ENCODE data around the gene STX10. TPM values are rescaled to one million over a fixed set of nuclear protein-coding genes. Genes with fewer than 3 reads are reported as not detected.

Gene STX10
- total RNA-seq, 2 experiments from 2014 or later: 68.4 to 69.2 TPM

GRCh38 chr19:13097463-13098258 is 52.5 kb downstream of the STX10 start:
- ChIA-PET POLR2A (no interaction called here), CTCF (interaction anchor here (8.4 kb wide), 1 partner anchor 121 kb away, joined by 131 read pairs; no protein-coding TSS in a partner anchor)
- peaks cover 36% of the 10 kb centered on the region for H3K27me3 Mint-ChIP-seq (ENCODE audit: low read depth)
- no peaks in the 10 kb centered on the region for H3K9me3 Mint-ChIP-seq (ENCODE audit: insufficient read depth)
- no peak for DNase-seq
- no peak for ATAC-seq
- H3K27ac Mint-ChIP-seq: no peak overlapping the region
- H3K36me3 Mint-ChIP-seq (ENCODE audit: low read depth): peaks cover 7% of the 10 kb centered on the region
- no peak overlapping the region for H3K4me3 Mint-ChIP-seq
- peaks cover 52% of the 10 kb centered on the region for H3K4me1 Mint-ChIP-seq (ENCODE audit: low read depth)

- Mint-ChIP-seq H3K9me3 (ENCODE audit: insufficient read depth) (no peaks in the 10 kb centered on the region), H3K4me3 (peak overlapping the region; percentile 39), H3K36me3 (ENCODE audit: low read depth) (peaks cover 7% of the 10 kb centered on the region), H3K4me1 (ENCODE audit: low read depth) (peaks cover 51% of the 10 kb centered on the region), H3K27ac (no peak overlapping the region), H3K27me3 (ENCODE audit: low read depth) (peaks cover 36% of the 10 kb centered on the region)
- POLR2A ChIA-PET: no interaction called here
- CTCF ChIA-PET: interaction anchor here (4.4 to 8.4 kb wide), 2 partner anchors 36 to 120 kb away, joined by 50 to 131 read pairs; no protein-coding TSS in a partner anchor
- DNase-seq: no peak
- ATAC-seq: no peak
Measured at GRCh38 chr19:13097033-13097462, 53.1 kb downstream of the STX10 start.

- H3K27me3 Mint-ChIP-seq (ENCODE audit: low read depth): peaks cover 36% of the 10 kb centered on the region
- H3K9me3 Mint-ChIP-seq (ENCODE audit: insufficient read depth): no peaks in the 10 kb centered on the region
- H3K4me3 Mint-ChIP-seq: no peak overlapping the region
- DNase-seq (no peak), ATAC-seq (no peak)
- H3K36me3 Mint-ChIP-seq (ENCODE audit: low read depth): peaks cover 7% of the 10 kb centered on the region
- ChIA-PET POLR2A (interaction anchor here (0.7 to 1.5 kb wide), 2 partner anchors 8 to 54 kb away, joined by 3 to 4 read pairs; partner anchors contain the start of genes IER2 and STX10), CTCF (interaction anchor here (0.5 to 8.4 kb wide), 6 partner anchors 21 to 181 kb away, joined by 3 to 131 read pairs (median 27); no protein-coding TSS in a partner anchor)
- peaks cover 45% of the 10 kb centered on the region for H3K4me1 Mint-ChIP-seq (ENCODE audit: low read depth)
- no peak overlapping the region for H3K27ac Mint-ChIP-seq
Measured at GRCh38 chr19:13095934-13096927, 53.9 kb downstream of the STX10 start.

- H3K27ac Mint-ChIP-seq: no peak overlapping the region
- DNase-seq (no peak), ATAC-seq (no peak)
- peaks cover 36% of the 10 kb centered on the region for H3K27me3 Mint-ChIP-seq (ENCODE audit: low read depth)
- ChIA-PET CTCF (interaction anchor here (0.9 to 8.4 kb wide), 6 partner anchors 10 to 130 kb away, joined by 3 to 131 read pairs (median 36); no protein-coding TSS in a partner anchor), POLR2A (interaction anchor here (0.6 to 1.5 kb wide), 4 partner anchors 9 to 120 kb away, joined by 3 to 4 read pairs (median 3); partner anchors contain the start of genes IER2 and STX10)
- peaks cover 7% of the 10 kb centered on the region for H3K36me3 Mint-ChIP-seq (ENCODE audit: low read depth)
- H3K4me3 Mint-ChIP-seq: no peak overlapping the region
- H3K4me1 Mint-ChIP-seq (ENCODE audit: low read depth): peaks cover 42% of the 10 kb centered on the region
- H3K9me3 Mint-ChIP-seq (ENCODE audit: insufficient read depth): no peaks in the 10 kb centered on the region
Measured at GRCh38 chr19:13095393-13095784, 54.8 kb downstream of the STX10 start.

- ATAC-seq (no peak), DNase-seq (no peak)
- POLR2A ChIA-PET: interaction anchor here (0.6 to 1.5 kb wide), 5 partner anchors 9 to 129 kb away, joined by 3 to 5 read pairs (median 3); no protein-coding TSS in a partner anchor
- H3K4me1 Mint-ChIP-seq (ENCODE audit: low read depth): peaks cover 37% of the 10 kb centered on the region
- H3K4me3 Mint-ChIP-seq: no peak overlapping the region
- H3K9me3 Mint-ChIP-seq (ENCODE audit: insufficient read depth): no peaks in the 10 kb centered on the region
- peaks cover 2% of the 10 kb centered on the region for H3K36me3 Mint-ChIP-seq (ENCODE audit: low read depth)
- no peak overlapping the region for H3K27ac Mint-ChIP-seq
- H3K27me3 Mint-ChIP-seq (ENCODE audit: low read depth): peaks cover 36% of the 10 kb centered on the region
- CTCF ChIA-PET: interaction anchor here (1.0 to 8.4 kb wide), 15 partner anchors 9 to 157 kb away, joined by 3 to 131 read pairs (median 6); partner anchors contain the start of gene CALR
Measured at GRCh38 chr19:13094771-13095392, 55.3 kb downstream of the STX10 start.

- Mint-ChIP-seq H3K9me3 (ENCODE audit: insufficient read depth) (no peaks in the 10 kb centered on the region), H3K36me3 (ENCODE audit: low read depth) (no peaks in the 10 kb centered on the region), H3K4me1 (ENCODE audit: low read depth) (peaks cover 31% of the 10 kb centered on the region), H3K27me3 (ENCODE audit: low read depth) (peaks cover 35% of the 10 kb centered on the region), H3K27ac (no peak overlapping the region), H3K4me3 (no peak overlapping the region)
- CTCF ChIA-PET: interaction anchor here (0.7 to 8.4 kb wide), 27 partner anchors 8 to 156 kb away, joined by 3 to 131 read pairs (median 6); partner anchors contain the start of genes CALR and DAND5
- POLR2A ChIA-PET: interaction anchor here (1.2 to 1.3 kb wide), 2 partner anchors 116 to 129 kb away, joined by 3 to 5 read pairs; no protein-coding TSS in a partner anchor
- DNase-seq (no peak), ATAC-seq (no peak)
Measured at GRCh38 chr19:13094106-13094504, 56.1 kb downstream of the STX10 start.

Other genes with a start within 250 kb of the STX10 start
- gene SYCE2, start 231.1 kb downstream of the STX10 start, total RNA-seq: 1 to 10 TPM; 3.4 to 3.9 TPM
- 100 to 1,000 TPM in 1 of 2 experiments, 10 to 100 TPM in 1; 98.8 to 106 TPM for gene FARSA, start 216.7 kb downstream of the STX10 start, total RNA-seq
- gene CALR, start 211.8 kb downstream of the STX10 start, total RNA-seq: 100 to 1,000 TPM; 875 to 886 TPM
- gene RAD23A, start 204.5 kb downstream of the STX10 start, total RNA-seq: 100 to 1,000 TPM; 138 to 140 TPM
- 10 to 100 TPM; 23.4 to 25.4 TPM for gene GADD45GIP1, start 193.2 kb downstream of the STX10 start, total RNA-seq
- under 1 TPM; 0.21 to 0.34 TPM for gene DAND5, start 180.8 kb downstream of the STX10 start, total RNA-seq
- 1 to 10 TPM in 1 of 2 experiments, under 1 TPM in 1; 0.40 to 1.4 TPM for gene NFIX, start 154.9 kb downstream of the STX10 start, total RNA-seq
- 1 to 10 TPM; 3.3 to 3.8 TPM for gene LYL1, start 47.5 kb downstream of the STX10 start, total RNA-seq
- gene TRMT1, start 33.6 kb downstream of the STX10 start, total RNA-seq: 10 to 100 TPM; 59.8 to 60.3 TPM
- 10 to 100 TPM; 74.6 to 84.8 TPM for gene NACC1, start 32.1 kb downstream of the STX10 start, total RNA-seq
- gene IER2, start within 50 bp of the STX10 start, total RNA-seq: 100 to 1,000 TPM; 203 to 210 TPM